ENCODE data around the gene MDFIC2. TPM values are rescaled to one million over a fixed set of nuclear protein-coding genes. Genes with fewer than 3 reads are reported as not detected.

The MDFIC2 gene
- polyA plus RNA-seq, 1 of the 3 experiments (the other 2 are of a cell fraction), result not detected

- POLR2A ChIA-PET, result no interaction called here
Observed at GRCh38 chr3:70272798-70273197, 39.6 kb downstream of the MDFIC2 start.

More at GRCh38 chr3:70272798-70273197, 39.6 kb downstream of the MDFIC2 start:
- 77% methylated on average over 5 of the region's 5 CpGs for WGBS (ENCODE audit: low lambda C conversion rate)
- H3K9me2 ChIP-seq, result no peaks in the 10 kb centered on the region
- no peak overlapping the region for H2AFZ ChIP-seq (ENCODE audit: low read depth)
- TF ChIP-seq EZH2phosphoT487 (IDR thresholded peaks at IDR 0.05; ENCODE audit: borderline replicate concordance, low read depth) (no peak), EP300 (IDR thresholded peaks at IDR 0.05; ENCODE audit: borderline replicate concordance in 1 of 2, low read depth in 1 of 2, low read length in 1 of 2) (no peak), NFIC (IDR thresholded peaks at IDR 0.05; ENCODE audit: borderline replicate concordance) (no peak), SMC3 (IDR thresholded peaks at IDR 0.05; ENCODE audit: low read depth, low read length) (no peak), MXI1 (IDR thresholded peaks at IDR 0.05; ENCODE audit: low read depth, low read length) (no peak), USF1 (IDR thresholded peaks at IDR 0.05; ENCODE audit: borderline replicate concordance, low read depth) (no peak), PBX3 (IDR thresholded peaks at IDR 0.05) (no peak), NRF1 (IDR thresholded peaks at IDR 0.05; ENCODE audit: low read depth, low read length) (no peak), RFX5 (IDR thresholded peaks at IDR 0.05; ENCODE audit: low read length) (no peak), GABPA (IDR thresholded peaks at IDR 0.05; ENCODE audit: low read depth) (no peak), TCF12 (IDR thresholded peaks at IDR 0.05) (no peak), RAD21 (IDR thresholded peaks at IDR 0.05; ENCODE audit: low read length) (no peak), FOXJ3 (CRISPR knock-in tag; IDR thresholded peaks at IDR 0.05) (no peak), MAX (IDR thresholded peaks at IDR 0.05; ENCODE audit: low read depth) (no peak), POLR2AphosphoS5 (IDR thresholded peaks at IDR 0.05; ENCODE audit: low read depth, low read length) (no peak)
- TF ChIP-seq, protein P1, sequence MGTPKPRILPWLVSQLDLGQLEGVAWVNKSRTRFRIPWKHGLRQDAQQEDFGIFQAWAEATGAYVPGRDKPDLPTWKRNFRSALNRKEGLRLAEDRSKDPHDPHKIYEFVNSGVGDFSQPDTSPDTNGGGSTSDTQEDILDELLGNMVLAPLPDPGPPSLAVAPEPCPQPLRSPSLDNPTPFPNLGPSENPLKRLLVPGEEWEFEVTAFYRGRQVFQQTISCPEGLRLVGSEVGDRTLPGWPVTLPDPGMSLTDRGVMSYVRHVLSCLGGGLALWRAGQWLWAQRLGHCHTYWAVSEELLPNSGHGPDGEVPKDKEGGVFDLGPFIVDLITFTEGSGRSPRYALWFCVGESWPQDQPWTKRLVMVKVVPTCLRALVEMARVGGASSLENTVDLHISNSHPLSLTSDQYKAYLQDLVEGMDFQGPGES (IDR thresholded peaks at IDR 0.05; ENCODE audit: low read depth, low read length), result no peak
- TF ChIP-seq, protein P2, sequence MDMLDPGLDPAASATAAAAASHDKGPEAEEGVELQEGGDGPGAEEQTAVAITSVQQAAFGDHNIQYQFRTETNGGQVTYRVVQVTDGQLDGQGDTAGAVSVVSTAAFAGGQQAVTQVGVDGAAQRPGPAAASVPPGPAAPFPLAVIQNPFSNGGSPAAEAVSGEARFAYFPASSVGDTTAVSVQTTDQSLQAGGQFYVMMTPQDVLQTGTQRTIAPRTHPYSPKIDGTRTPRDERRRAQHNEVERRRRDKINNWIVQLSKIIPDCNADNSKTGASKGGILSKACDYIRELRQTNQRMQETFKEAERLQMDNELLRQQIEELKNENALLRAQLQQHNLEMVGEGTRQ (IDR thresholded peaks at IDR 0.05; ENCODE audit: borderline replicate concordance, low read depth, low read length), result no peak
- no peak overlapping the region for H3K4me3 ChIP-seq (ENCODE audit: low read depth in 2 of 2, low read length in 1 of 2)
- no peak overlapping the region for H3K4me2 ChIP-seq
- no peaks in the 10 kb centered on the region for H3F3A ChIP-seq (replicated peaks; ENCODE audit: insufficient read depth)
- H3K4me1 ChIP-seq (ENCODE audit: control insufficient read depth in 1 of 2, insufficient read depth in 2 of 2, low read depth in 1 of 2, low read length in 1 of 2), result peaks cover 0 to 3% of the 10 kb centered on the region in 2 experiments; a peak in 2 of 4 replicates
- H4K20me1 ChIP-seq (ENCODE audit: insufficient read depth), result no peaks in the 10 kb centered on the region
- no peaks in the 10 kb centered on the region for H3K27me3 ChIP-seq (ENCODE audit: insufficient read depth)
- no peak overlapping the region for H3K27ac ChIP-seq (ENCODE audit: low read depth in 2 of 2, low read length in 1 of 2)
- no peaks in the 10 kb centered on the region for H3K9me3 ChIP-seq
- H3K36me3 ChIP-seq (replicated peaks in 1 of 2; ENCODE audit: control insufficient read depth in 1 of 2, insufficient read depth in 2 of 2, low read length in 1 of 2), result no peaks in the 10 kb centered on the region
- CTCF ChIA-PET, result no interaction called here
- DNase-seq, result no peak
- H3K9ac ChIP-seq, result no peak overlapping the region
- no peaks in the 10 kb centered on the region for H3K79me2 ChIP-seq (ENCODE audit: insufficient read depth)

All from SK-N-SH (cell line).